Mesothelial cell of epicardium (in vitro differentiated cells): ENCODE measurements around the gene UBXN7. TPM values are rescaled to one million over a fixed set of nuclear protein-coding genes. Genes with fewer than 3 reads are reported as not detected.
"Not testable (repeated sequence)": the region's sequence is repeated elsewhere in the genome, so short reads cannot be mapped to it uniquely, and the experiment has no call there.

Experiments used
- DNase-seq, 2 experiments: peaks; one replicate each; pipeline ENCODE4 v3.0.0; 2021; ENCODE audit warnings: low spot score in 2 of 2; ENCODE audit not compliant: unreplicated experiment in 2 of 2
- H3K27ac Mint-ChIP-seq: 2 replicates; pipeline ENCODE4 v1.8.0; 2021; ENCODE audit warnings: mixed read lengths
- H3K27me3 Mint-ChIP-seq: 2 replicates; pipeline ENCODE4 v1.8.0; 2021; ENCODE audit warnings: low read depth, mixed read lengths
- H3K36me3 Mint-ChIP-seq: 2 replicates; pipeline ENCODE4 v1.8.0; 2021; ENCODE audit warnings: mixed read lengths
- H3K4me1 Mint-ChIP-seq: 2 replicates; pipeline ENCODE4 v1.8.0; 2021; ENCODE audit warnings: mixed read lengths
- H3K4me3 Mint-ChIP-seq: 2 replicates; pipeline ENCODE4 v1.8.0; 2021; ENCODE audit warnings: mild to moderate bottlenecking, moderate library complexity, mixed read lengths
- H3K9me3 Mint-ChIP-seq: 2 replicates; pipeline ENCODE4 v1.8.0; 2021; ENCODE audit warnings: mixed read lengths
- total RNA-seq: library from RNA; stranded (reverse); gene quantifications from 3 replicates; pipeline ENCODE4 v1.2.1, GENCODE V29; 2021
- TF ChIP-seq, protein P1 (sequence below): fragments of 200-600 bp; sonication (generic); IDR thresholded peaks from one replicate; pipeline ENCODE4 v1.5.0; 2021; ENCODE audit warnings: antibody characterized with exemption; ENCODE audit not compliant: unreplicated experiment

UBXN7 gene
- total RNA-seq, 1 donor from 2014 or later: 109 TPM

DNA sequence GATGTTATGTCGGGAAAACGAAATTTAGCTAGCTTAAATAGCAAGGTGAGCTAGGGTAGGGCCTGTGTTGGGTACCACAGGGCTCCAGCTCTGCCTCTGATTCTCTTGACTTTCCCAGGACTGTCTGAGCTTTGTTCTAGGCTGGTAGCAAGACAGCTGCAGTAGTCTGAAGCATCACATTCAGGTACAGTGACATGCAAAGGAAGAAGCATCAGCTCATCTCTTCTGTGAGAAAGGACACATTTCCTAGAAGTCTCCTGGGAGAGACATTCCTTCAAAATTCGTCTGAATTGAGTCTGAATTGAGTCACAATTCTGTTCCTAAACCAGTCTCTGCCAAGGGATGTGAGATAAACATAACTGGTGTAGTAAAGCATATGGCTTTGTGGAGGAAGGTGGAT lies 8.5 kb upstream of the UBXN7 start:
- TF ChIP-seq, protein P1, sequence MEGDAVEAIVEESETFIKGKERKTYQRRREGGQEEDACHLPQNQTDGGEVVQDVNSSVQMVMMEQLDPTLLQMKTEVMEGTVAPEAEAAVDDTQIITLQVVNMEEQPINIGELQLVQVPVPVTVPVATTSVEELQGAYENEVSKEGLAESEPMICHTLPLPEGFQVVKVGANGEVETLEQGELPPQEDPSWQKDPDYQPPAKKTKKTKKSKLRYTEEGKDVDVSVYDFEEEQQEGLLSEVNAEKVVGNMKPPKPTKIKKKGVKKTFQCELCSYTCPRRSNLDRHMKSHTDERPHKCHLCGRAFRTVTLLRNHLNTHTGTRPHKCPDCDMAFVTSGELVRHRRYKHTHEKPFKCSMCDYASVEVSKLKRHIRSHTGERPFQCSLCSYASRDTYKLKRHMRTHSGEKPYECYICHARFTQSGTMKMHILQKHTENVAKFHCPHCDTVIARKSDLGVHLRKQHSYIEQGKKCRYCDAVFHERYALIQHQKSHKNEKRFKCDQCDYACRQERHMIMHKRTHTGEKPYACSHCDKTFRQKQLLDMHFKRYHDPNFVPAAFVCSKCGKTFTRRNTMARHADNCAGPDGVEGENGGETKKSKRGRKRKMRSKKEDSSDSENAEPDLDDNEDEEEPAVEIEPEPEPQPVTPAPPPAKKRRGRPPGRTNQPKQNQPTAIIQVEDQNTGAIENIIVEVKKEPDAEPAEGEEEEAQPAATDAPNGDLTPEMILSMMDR: no peak
- DNase-seq: no peak
- H3K27me3 Mint-ChIP-seq: no peaks in the 10 kb centered on the region
- peaks cover 1% of the 10 kb centered on the region for H3K4me1 Mint-ChIP-seq
- no peaks in the 10 kb centered on the region for H3K9me3 Mint-ChIP-seq
- H3K36me3 Mint-ChIP-seq: no peaks in the 10 kb centered on the region
- no peak overlapping the region for H3K4me3 Mint-ChIP-seq
- no peak overlapping the region for H3K27ac Mint-ChIP-seq

DNA sequence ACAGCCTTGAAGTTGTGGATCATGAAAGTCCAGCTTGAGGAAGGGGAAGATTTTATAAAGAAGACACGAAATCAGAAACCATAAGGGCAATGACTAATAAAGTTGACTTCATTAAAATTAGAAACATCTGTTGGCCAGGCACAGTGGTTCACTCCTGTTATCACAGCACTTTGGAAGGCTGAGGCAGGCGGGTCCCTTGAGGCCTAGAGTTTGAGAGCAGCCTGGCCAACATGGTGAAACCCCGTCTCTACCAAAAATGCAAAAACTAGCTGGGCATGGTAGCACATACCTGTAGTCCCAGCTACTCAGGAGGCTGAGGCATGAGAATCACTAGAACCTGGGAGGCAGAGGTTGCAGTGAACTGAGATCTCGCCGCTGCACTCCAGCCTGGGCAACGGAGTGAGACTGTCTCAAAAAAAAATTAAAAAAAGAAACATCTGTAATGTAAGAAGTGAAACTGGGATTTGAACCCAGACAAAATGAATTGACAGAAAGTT lies 7.9 kb upstream of the UBXN7 start:
- no peak for DNase-seq
- H3K9me3 Mint-ChIP-seq: no peaks in the 10 kb centered on the region
- TF ChIP-seq, protein P1: no peak
- H3K4me1 Mint-ChIP-seq: peaks cover 1% of the 10 kb centered on the region
- peak overlapping the region; percentile 30 for H3K27ac Mint-ChIP-seq
- H3K27me3 Mint-ChIP-seq: no peaks in the 10 kb centered on the region
- no peak overlapping the region for H3K4me3 Mint-ChIP-seq
- H3K36me3 Mint-ChIP-seq: no peaks in the 10 kb centered on the region

DNA sequence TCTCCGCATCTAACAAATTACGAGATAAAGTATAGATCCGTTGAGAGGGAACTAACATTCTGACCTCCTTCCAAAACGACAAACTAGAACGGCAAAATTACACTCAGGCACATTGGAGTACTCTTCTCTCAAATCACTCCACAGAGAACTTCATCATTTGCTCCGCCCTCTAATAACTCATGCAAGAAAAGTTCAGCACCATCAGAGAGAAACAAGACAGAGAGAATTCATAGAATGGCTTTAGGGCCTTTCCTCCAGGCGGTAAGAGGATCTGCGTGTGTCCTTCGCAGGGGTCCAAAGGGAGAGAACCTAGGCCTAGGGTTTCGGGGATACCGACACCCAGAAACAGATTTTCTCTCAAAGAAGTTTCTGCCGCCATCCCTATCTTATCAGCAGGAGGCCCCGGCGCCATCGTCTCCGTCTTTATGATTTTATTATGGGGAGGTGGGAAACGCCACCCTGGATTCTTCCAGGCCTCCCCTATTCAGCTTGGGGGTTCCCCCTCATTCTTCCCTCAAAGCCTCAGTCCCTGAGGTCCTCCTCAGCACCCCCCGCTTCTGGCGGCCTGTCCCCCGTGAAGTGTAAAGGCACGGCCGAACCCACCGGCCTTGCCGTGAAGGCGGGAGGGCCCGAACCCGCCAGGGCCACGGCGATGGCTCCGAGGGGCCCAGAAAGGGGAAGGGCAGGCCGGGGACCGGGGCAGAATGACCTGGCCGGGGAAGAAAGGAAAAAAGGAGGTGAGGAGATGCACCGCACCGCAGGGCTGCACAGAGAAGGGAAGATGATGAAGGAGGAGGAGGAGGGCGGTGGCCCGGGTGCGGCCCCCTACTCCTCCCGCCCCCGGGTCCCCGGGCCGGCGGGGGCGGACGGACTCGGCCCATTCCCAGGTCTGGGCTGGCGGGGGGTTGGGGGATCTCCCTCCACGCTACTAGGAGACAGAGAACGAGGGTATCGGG lies 768 bp downstream of the UBXN7 start:
- Mint-ChIP-seq H3K36me3 (peaks cover 5% of the 10 kb centered on the region), H3K9me3 (no peaks in the 10 kb centered on the region), H3K4me1 (peaks cover 18% of the 10 kb centered on the region), H3K4me3 (peak overlapping the region; percentile 70), H3K27me3 (no peaks in the 10 kb centered on the region), H3K27ac (peak overlapping the region; percentile 85)
- TF ChIP-seq, protein P1: no peak
- DNase-seq: peak; percentile 23 to 65

DNA sequence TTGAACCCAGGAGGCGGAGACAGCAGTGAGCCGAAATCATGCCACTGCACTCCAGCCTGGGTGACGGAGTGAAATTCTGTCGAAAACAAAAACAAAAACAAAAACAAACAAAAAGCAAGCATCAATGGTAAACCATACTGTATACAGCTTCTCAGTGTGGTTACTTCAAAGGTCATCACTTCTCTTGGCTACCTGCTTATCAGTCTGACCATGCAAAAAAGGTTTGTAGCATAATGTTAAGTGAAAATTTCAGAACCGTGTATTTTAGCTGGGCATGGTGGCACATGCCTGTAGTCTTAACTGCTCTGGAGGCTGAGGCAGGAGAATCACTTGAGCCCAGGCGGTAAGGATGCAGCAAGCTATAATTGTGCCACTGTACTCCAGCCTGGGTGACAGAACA lies 4.2 kb downstream of the UBXN7 start:
- H3K36me3 Mint-ChIP-seq: peaks cover 15% of the 10 kb centered on the region

DNA sequence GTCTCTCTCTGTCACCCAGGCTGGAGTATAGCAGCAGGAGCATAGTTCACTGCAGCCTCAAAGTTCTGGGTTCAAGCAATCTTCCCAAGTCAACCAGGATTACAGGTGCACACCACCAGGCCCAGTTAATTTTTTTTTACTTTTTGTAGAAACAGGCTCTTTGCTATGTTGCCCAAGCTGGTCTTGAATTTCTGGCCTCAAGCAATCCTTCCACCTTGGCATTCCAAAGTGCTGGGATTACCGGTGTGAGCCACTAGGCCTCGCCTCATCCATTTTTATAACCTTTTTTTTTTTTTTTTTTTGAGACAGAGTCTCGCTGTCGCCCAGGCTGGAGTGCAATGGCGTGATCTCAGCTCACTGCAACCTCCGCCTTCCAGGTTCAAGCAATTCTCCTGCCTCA lies 7.8 kb downstream of the UBXN7 start:
- not testable (repeated sequence) for H3K4me3 Mint-ChIP-seq, H3K27me3 Mint-ChIP-seq, H3K9me3 Mint-ChIP-seq, H3K27ac Mint-ChIP-seq, DNase-seq
- Mint-ChIP-seq H3K36me3 (peaks cover 15% of the 10 kb centered on the region), H3K4me1 (peaks cover 19% of the 10 kb centered on the region)

More for the DNA sequence above, 4.2 kb downstream of the UBXN7 start:
- Mint-ChIP-seq H3K27me3 (no peaks in the 10 kb centered on the region), H3K27ac (no peak overlapping the region), H3K9me3 (no peaks in the 10 kb centered on the region), H3K4me3 (no peak overlapping the region), H3K4me1 (peaks cover 23% of the 10 kb centered on the region)
- TF ChIP-seq, protein P1: no peak
- no peak for DNase-seq
